CD4-positive, alpha-beta T cell treated with Interleukin-6 at 100 ng/mL for 8 hours (primary cell): ENCODE measurements around the gene ICAM1.

Source experiments
- DNase-seq: peaks from one replicate; pipeline ENCODE4 v3.0.0-alpha.2; 2020; ENCODE audit warnings: mixed read lengths, low spot score

Gene ICAM1

DNA sequence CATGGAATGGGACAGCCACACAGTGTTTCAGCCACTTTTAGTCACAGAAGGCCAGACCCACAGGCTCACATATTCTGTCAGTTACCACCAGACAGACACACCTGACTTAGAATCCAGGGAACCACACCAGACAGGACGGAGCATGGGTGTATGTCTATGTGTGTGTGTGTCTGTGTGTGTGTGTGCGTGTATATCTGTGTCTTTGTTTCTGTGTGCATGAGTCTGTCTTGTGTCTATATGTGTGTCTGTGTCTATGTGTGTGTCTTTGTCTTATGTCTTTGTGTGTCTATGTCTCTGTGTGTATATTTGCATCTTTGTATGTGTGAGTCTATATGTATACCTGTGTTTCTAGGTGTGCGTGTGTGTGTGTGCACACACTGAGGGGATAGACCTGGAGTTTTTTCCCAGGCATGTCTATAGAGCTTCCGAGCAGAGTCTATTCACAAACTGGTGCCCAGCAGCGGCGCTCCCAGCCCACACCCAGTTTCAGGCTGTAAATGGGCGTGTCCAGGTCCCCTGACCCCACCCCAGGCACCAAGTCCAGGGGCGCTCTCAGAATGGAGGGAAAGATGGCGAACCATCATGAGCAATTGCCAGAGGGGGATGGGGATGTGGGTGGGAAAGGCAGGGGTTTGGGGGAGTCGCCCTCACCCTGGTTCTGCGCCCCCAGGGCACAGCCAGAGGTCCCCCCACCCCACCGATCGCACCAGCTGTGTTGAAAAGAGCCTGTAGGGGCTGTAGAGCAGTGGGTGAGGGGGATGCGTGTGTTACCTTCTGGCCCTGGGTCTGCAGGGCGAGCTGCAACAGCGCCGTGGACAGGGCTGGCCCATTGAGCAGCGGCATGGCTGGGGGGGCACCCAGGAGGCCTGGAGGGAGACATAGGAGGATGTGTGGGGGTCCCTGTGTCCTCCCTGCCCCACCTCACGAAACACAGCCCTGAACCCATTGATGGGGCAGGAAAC lies 51.2 kb downstream of the ICAM1 start:
- DNase-seq: no peak

DNA sequence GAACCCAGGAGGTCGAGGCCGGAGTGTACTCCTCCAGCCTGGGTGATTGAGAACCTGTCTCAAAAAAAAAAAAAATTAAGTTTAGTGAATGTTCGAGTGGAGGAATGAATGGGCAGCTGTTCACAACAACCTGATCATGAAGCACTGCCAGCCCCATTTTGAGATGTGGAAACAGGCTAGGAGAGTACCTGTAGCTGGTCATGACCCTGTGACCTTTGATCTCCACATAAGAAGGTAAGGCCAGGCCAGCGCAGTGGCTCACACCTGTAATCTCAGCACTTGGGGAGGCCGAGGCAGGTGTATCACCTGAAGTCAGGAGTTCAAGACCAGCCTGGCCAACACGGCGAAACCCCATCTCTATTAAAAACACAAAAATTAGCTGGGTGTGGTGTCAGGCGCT lies 54.8 kb downstream of the ICAM1 start:
- no peak for DNase-seq

DNA sequence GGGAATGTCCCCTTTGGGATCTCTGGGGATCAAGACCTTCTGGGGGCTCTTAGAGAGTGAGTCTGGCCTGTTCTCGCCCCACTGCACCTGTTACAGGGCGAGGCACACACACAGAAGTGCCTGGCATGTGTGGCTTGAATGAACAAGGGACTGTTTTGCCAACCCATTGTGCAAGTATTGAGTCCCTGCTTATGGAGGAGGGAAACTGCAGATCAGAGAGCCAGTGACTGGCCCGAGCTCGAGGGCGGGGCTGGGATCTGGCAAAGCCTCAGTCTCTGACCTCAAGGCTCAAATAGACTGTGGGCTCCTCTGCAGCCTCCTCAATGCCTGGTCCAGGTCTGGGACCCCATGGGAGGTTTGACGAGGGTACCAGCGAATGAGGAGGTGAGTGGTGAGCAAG lies 56.9 kb downstream of the ICAM1 start:
- DNase-seq: no peak

DNA sequence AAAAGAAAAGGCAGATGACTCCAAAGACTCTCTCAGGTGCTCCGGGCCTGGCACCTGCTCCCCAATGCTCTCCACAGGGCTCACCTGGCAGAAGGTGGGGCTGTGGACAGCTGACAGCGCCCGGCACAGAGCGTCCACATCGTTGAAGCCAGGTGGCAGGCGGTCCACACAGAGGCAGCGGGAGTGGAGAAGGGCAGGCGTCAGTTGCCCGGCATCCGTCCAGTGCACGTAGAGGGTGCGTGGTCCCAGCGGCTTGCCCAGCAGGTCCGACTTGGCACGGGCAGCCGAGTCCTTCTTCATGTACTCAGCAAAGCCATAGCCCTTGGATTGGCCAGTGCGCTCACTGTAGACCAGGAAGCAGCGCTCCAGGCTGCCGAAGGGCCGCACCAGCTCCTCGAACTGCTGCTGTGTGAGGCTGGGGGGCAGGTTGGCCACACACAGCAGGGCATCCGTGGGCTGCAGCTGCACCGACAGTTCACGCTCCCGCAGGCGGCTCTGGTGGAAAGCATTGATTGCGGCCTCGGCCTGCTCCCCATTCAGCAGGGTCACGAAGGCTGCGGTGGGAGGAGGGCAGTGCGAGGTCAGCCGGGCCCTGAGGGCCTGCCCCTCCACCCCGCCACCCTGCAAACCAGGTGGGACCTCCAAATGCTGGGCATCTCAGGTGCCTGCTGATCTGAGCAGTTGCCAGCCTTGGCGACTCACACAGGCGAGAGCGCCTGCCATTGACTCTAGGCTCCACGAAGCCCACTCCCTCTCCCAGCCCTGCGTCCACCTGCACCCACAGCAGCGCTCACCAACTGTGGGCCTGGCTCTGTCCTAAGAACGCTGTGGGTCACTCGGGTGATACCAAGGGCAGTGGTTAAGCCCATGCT lies 57.9 kb downstream of the ICAM1 start:
- DNase-seq: no peak

DNA sequence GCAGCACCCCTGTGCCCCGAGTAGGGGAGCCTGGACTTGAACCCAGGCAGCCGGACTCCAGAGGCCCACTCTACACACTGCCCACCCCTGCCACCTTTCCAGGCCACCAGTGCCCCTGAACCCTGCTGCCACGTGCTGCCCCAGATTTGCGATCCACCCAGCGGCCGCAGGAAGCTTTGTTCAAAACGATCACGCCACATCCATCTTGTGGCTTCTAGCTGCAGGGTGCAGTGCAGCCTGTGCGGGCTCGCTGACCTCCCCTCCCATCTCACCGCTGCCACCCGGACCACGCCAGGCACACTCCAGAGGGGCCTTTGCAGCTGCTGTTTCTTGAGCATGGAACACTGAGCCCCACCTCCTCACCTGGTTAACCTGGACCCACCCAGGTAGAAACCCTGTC lies 58.6 kb downstream of the ICAM1 start:
- DNase-seq: no peak

DNA sequence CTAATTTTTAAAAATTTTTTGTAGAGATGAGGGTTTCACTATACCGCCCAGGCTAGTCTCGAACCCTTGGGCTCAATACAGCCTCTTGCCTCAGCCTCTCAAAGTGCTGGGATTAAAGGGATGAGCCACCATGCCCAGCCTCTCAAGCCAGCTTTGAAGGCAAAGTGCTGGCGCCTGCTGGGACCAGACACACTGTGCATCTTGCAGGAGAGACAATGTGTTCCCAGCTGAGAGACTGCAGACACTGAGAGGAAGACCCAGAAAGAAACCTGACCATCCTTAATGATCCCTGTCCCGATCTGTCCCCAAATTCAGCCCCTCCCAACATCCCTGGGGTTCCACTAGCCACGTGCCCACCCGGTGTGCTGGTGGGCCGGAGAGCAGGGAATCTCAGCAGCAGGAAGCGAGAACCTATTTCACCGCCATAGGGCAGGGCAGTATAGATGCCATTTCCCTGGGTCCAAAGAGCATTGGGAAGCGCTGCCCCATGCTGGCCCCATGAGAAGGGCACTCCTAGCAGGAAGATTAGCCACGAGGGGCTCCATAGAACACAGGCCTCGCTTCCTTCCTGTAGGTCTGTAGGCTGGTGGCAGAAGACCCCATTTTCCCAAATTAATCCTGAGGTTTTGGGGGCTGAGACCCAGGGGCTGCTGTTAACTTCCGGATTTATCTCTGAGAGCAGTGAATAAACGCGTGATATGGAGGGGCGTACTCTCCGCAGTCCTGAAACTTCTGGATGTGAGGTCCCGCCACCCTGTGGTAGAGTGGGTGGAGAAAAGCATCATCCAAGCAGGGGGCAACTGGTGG lies 61.4 kb downstream of the ICAM1 start:
- DNase-seq: no peak

DNA sequence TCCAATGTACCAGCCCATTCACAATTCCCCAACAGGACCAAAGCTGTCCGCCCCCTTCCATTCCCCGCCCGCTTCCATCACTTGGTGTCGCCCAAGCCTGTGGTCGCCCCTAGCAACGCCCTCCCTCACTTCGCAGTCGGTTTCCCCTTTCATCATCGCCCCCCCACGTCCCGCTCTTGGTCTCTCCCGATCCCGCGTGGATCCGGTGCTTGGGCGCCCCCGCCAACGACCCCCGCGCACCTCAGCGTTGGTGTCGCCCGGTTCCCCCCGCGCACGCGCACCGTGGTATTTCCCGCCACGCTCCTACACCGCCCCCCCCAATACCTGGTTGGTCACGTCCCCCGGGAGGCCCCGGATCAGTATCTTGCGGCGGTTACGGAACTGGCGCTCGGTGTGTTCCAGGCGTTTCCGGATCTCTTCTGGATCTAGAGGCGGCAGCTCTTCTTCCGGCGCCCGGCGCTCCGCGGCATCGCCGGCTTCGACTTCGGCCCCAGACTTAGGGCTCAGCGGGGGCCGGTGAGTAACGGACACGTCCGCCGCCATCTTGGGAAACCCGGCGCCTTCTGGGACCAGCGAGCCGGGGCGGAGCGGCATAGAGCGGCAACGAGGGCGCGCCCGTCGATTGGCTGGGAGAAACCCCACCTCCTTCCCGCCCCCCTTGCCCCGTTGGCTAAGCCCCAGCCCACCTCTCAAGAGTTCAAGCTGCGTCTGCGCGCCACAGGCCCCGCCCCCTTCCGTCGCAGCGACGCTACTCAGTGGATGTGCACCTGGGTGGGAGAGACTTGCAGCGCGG lies 62.2 kb downstream of the ICAM1 start, which contains the start of gene RAVER1:
Gene RAVER1 (minus strand): TSS at position 565 of the 793 bp plus-strand sequence. CDS start 22 bp downstream, at position 543.
- DNase-seq: peak; percentile 98

DNA sequence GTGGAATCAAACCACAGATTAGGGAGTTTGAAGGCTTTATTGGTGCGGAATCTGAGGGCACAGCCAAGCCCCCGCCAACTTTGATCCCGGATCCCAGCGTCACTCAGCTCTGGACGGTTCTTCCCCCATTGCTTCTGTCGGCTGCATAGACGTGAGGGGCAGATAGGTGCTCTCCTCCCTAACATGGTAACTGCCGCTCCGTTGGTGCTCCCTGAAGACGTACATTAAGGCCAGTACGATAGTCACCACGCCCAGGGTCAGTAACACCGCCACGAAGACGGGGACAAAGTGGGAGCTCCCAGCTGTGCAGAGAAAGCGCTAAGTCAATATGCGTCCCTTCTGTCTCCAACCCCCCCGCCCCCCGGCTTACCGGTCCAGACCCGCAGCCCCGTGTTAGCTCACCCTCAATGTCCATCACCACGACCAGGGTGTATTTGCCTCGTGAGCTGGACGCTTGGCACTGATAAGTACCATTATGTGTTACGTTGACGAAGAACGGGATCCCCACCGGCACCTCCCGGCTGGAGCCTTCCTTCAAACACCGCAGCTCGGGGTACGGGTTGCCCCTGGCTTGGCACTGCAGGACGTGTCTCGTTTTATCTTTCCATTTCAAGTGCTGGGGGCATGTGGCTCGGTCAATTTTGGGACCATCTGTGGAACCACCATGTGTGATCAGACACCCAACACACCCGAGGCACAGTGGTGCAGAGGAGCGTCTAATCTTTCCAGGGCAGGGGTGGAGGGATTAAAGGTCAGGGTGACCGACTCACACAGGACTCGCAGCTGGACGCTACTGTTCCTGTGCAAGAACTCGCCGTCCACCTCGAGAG lies 63.1 kb downstream of the ICAM1 start:
- DNase-seq: no peak

DNA sequence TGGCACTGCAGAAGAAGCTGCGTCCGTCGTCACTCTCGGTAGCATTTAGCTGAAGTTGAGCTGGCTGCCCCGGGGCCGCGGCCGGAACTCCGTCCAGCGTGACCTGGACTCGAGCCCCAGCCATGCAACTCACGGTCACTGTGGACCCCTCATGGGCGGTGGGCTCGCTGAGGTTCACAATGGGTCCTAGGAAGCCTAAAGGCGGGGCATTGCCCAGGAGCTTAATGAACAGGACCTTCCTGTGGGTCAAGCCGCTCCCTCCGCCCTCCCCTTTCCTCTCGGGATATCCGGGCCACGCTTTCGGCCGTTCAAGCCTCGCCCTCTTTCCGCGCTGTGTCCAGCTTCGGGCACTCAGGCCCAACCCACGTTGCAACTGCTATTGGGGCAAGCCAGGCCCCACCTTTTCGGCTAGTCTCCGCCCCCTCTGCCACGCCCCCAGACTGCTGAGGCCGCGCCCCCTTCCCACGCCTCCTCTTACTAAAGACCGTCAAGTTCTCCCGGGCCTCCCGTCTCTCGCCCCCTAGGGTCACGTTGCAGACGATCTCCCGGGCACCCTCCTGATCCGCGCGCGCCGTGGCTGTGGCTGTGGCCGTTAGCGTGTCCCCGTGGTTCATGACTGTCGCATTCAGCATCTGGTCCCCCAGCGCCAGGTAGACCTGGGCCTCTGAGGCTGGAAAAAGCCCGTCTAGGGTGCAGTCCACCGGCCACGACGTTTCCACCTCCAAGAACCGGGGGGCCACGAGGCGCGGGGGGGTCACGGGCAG lies 63.9 kb downstream of the ICAM1 start:
- no peak for DNase-seq

DNA sequence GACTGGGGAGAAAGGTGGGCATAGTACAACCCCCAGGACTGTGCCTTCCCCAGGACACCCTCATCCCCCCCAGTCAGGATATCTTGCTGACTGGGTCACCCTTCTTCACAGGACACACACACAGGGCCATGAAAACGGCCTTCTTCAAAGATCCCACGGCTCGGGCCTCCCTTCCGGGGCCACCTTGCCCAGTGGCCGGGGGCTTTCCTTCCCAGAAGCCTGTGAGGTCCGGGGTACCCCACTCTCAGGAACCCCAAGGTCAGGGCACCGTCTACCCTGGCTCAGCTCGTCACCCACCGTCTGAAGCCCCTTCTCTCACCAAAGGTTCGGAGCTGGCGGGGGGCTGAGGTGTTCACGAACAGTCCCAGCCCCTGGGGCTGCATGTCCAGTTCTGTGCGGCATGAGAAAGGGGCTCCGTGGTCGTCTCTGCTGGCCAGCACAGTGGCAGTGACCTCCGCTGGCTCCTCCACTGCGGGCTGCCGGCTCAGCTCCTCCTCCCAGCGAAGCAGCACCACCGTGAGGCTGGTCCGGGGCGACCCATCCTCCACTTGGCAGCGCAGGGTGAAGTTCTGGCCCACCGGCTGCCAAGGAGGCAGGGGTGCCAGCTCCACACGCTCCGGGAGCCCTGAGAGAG lies 64.5 kb downstream of the ICAM1 start:
- no peak for DNase-seq
